GM21423 (cell line): Measurements from ENCODE around the gene KCNIP2.
"Not testable (repeated sequence)": the region's sequence is repeated elsewhere in the genome, so short reads cannot be mapped to it uniquely, and the experiment has no call there.

ENCODE experiments used
- ATAC-seq: cut with Tn5 transposase; IDR thresholded peaks from one replicate; pipeline ENCODE4 v1.9.1; 2021; ENCODE audit warnings: mild to moderate bottlenecking, moderate library complexity; ENCODE audit not compliant: unreplicated experiment

Gene KCNIP2

GRCh38 chr10:101828766-101829551 lies 14.6 kb downstream of the KCNIP2 start:
- ATAC-seq, result no peak

- ATAC-seq, result no peak
These were observed 15.5 kb downstream of the KCNIP2 start for GRCh38 chr10:101827919-101828600.

GRCh38 chr10:101826852-101827434 lies 16.7 kb downstream of the KCNIP2 start:
- ATAC-seq, result no peak

DNA sequence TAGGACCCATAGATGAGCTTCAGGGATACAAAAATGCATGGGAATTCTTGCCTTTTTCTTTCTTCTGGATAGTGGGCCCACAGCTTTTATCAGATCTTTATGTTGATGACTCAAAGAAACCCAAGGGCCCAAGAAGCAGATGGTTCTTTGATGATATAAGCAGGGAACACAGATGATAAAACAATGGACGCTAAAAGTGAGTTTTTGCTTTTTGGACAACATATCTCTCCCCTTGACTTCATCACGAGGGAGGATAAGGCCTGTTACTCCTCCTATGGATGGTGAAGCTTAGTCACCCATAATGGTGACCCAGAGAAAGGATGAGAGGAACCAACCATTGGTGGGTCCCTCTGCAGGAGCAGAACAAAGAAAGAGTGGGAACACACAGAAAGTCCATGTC lies 18.9 kb downstream of the KCNIP2 start:
- no peak for ATAC-seq

DNA sequence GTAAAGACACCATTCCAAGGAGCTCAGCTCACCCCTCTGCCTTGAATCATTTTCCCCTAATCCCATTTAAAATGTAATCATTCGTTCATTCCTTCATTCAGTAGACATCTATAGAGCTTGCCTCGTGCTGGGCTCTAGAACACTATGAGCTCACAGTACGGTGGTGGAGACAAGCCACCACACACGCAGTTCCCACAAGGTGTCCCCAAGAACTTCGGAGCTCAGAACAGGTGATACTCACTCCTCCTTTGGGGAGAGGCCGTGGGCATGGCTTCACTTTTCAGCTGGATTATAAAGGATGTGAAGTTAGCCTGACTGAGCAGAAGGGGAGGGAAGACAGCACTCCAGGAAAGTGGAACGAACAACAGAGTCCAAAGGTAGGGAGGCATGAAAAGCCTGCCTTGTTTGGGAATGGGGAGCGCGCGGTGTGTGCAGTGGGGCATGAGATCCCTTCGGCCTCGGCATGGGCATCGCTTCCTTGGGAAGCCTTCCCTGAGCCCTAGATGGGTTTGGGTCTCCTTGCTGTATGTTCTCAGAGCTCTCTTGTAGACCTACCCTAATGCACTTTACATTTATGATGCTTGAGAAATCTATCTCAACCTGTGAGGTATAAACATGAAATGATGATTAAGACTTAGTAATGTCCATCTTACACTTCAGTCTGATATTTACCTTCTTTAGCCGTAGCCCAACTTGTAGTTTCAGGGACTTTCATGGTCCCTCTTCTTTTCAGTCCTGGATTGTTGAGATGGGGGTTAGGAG lies 24.5 kb downstream of the KCNIP2 start:
- ATAC-seq, result peak; percentile 15

DNA sequence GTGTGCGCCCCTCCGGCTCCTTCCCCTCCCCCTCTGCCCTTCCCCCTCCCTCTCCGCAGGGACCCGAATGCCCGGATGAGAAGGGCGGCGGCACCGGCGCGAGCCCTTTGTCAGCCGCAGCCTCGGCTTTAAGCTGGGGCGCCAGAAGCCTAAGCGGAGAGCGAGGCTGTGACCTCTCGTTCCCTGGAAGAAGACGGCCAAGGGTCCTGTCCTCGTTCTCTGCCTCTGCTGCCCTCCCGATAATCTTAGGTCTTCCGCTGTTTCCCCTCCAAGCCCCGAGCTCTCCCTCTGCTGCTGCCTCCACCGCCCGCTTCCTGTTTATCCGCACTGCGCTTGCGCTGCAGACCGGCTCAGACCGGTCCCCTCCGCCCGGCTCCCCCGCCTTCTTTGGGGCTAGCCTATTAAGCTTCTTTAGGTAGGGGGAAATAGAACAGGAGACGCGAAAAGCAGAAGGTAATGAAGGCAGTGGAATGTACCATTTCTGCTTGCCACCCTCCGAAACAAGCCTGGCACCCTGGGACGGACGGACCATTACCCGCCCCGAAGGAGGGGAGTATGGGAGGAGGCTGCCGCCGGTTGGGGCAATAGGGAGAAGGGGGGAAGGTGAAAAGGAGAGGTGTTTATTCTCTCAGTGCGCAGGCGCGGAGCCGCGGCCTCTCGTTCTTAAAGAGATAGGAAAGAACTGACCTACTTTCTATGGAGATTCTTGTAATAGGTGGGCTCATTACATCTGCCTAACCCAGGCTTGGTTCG lies 25.3 kb downstream of the KCNIP2 start, which contains the start of gene OGA:
Gene OGA (minus strand): TSS at position 326 of the 753 bp plus-strand sequence. CDS start 422 bp downstream, outside the sequence.
- peak; percentile 88 for ATAC-seq

DNA sequence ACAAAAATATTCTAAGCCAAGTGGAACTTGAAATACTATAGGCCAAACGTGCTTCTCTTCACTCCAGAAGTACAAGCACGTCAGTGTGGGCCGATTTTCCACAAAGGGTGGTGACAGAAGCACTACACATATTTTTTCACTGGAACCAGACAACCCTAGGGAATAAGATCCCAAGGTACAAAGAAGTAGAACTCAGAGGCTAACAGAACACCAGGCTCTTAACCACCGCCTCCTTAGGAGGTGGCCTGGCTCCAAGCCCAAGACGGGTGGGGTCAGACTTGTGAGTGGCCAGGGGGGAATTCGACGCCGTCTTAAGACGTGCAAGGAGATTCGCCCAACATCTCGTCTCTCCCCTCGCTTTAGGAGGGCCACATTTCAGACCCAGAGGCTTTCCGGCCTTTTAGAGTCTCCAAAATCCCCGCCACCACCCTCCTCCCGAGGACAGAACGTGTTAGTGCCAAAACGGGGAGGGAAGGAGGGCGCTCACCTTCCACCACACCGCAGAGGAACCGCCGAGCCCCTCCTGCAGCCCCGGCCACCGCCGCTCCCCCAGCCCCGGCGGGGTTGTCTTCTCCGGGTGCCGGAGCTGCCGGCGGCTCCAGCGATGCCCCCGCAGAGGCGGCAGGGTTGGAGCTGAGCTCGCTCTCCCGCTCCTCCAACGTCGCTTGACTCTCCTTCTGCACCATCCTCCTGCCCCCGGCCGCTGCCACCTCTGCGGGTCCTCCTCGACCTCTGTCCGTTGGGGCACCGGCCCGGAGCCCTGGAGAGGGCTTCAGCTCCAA lies 26.1 kb downstream of the KCNIP2 start:
- peak; percentile 2 for ATAC-seq

GRCh38 chr10:101816913-101817336 lies 26.7 kb downstream of the KCNIP2 start:
- ATAC-seq, result no peak

DNA sequence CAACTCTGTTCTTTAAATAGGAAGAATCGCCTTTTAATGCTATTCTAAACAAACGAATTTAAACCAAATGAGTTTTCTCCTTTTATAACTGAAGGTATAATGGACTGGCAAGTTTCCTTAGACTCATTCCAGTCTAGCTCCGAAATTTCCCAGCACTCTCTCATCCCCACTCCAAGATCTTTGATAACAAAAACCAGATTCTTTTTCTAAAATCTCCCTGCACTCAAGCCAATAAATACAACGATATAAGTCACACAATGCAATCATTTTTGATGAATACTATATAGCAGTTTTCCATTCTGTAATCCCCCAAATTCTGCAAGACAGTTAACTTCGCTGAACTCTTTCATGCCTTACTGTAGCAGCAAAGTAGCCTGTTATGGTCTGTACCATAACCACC lies 27.2 kb downstream of the KCNIP2 start:
- ATAC-seq, result no peak

DNA sequence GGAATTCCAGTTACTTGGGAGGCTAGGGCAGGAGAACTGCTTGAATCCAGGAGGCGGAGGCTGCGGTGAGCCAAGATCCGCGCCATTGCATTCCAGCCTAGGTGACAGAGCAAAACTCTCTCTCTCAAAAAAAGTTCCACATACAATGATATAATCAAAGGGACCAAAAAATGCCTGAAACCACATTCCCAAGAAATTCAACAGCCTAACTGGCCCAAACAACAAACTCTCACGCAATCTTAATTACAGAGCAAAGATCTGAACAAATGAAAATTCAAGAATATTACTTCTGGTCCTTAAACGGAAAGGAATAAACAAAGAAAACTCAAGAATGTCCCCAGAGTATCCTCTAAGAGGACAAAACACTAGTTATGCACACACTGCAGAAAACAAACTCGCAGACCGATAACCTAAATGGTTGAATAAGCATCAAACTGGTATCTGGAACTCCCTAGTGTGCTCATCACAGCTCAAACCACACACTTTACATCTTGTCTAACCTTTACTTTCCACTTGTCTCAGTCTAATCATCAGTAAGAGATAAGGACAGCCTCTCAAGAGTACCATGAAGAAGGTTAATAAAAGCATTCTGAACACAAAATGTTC lies 29.0 kb downstream of the KCNIP2 start:
- ATAC-seq, result no peak

- no peak for ATAC-seq
These were observed 31.0 kb downstream of the KCNIP2 start for GRCh38 chr10:101812606-101813005.

DNA sequence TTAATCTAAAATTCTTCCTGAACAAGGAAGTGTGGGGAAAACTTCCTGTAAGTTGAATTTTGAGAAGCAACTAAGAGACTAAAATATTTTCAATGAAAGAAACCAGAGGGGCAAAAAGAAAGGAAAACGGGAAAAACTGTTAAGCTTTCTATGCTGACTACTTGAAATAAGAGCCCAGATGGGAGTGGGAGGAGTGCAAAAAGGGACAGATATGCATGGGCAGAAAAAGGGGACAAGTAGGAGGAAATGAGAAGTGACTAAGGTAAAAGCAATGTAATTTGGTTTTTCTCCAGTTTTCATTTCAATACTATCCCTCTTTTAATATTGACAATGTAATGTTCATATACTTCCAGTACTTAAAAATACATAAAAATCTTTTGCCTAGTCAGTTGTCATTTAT lies 36.4 kb downstream of the KCNIP2 start:
- ATAC-seq, result no peak

- no peak for ATAC-seq
These were observed 40.1 kb downstream of the KCNIP2 start for GRCh38 chr10:101803511-101803910.

DNA sequence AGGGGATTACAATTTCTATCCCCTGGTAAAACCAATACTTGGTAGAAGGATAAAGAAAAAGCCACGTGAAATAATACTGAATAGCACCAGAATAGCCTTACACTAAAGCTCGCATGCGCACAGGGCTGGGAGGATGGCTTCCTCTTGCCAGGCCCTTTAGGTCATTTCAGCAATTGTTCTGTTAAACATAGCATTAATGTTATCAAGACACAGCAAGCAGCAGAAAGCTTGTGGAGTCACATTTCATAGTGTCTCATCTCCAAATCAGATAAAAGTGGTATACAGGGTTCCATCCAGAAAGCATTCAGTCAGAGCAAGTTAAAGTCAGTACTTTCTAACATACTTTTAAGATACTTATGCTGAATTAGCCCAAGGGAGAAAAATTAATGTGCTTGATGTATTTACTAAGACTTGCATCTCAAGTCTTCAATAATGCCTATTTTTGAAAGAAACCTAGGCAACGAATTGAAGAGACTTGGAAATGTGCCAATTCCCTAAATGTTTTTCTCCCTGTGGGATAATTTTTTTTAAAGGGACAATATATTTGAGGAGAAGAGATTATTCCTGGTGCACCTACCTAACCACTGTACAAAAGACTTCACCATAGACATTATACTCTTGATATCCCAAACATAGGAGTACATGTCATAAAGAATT lies 46.1 kb downstream of the KCNIP2 start:
- ATAC-seq, result no peak

- ATAC-seq, result no peak
These were observed 50.1 kb downstream of the KCNIP2 start for GRCh38 chr10:101793526-101793925.

- no peak for ATAC-seq
These were observed 53.9 kb downstream of the KCNIP2 start for GRCh38 chr10:101789686-101790085.

- not testable (repeated sequence) for ATAC-seq
These were observed 54.4 kb downstream of the KCNIP2 start for GRCh38 chr10:101789231-101789630.

GRCh38 chr10:101785801-101786200 lies 57.8 kb downstream of the KCNIP2 start:
- ATAC-seq, result no peak

DNA sequence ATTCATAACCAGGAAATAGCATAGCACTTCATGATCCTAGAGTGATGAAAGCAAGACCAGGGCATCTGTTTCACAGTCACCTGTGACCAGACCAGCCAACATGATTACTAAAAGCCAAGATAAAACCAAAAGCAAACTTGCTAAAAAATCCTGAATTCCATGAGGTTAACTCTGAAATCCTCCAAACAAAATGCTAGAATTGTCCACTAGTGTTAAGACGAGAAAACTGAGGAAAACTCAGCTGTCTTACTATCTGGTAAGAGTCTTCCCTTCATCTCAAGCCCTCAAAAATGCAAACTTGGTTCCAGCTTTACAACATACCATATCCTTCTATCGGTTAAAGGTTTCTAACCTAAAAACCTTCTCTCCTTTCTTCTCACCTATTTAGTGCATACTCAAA lies 59.0 kb downstream of the KCNIP2 start:
- ATAC-seq, result no peak
